GM18519 (cell line): ENCODE data around the gene DYRK1A.

Experiments
- ATAC-seq: cut with Tn5 transposase; IDR thresholded peaks from one replicate; pipeline ENCODE4 v1.9.1; 2021; ENCODE audit warnings: mild to moderate bottlenecking, moderate library complexity; ENCODE audit not compliant: unreplicated experiment, low FRiP score

The DYRK1A gene

DNA sequence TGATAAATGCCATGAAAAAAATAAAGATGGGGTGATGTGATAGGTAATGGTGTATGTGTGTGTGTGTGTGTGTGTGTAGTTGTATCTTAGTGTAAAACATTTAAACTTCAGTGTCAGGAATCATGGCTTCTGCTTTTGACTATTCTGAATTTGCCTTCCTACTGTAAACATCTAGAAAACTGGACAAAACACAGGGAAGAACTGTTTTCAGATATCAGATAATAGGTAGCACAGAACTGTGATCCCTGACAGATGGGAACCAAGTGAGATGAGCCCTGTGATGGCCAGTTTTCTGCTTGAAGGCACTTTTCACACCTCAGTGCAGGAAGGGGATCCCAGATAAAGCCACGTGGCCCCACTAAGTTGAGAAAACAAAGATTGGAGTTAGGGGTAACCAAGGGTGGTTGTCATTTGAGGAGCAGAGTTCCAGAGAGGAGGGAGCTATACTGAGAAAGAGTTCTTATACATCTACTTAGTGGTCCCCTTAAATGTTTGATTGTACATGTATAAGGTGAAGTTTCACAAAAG lies 17.3 kb downstream of the DYRK1A start:
- ATAC-seq, result no peak

DNA sequence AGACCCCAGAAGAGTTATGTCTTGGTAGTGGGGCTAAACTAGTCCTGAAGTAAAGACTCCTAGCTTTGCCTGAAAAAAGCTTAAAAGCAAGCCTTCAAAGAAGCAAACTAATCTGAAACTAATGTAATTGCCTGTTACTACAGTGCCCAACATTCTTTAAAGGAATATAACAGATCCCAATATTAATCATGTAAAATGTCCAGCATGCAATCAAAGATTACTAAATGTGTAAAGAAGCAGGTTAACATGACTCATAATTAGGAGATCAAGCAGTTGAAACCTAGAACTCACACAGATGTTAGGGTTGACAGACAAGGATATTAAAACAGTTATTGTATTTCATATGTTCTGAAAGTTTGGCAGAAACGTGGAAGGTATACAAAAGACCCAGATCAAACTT lies 17.8 kb downstream of the DYRK1A start:
- ATAC-seq, result no peak

DNA sequence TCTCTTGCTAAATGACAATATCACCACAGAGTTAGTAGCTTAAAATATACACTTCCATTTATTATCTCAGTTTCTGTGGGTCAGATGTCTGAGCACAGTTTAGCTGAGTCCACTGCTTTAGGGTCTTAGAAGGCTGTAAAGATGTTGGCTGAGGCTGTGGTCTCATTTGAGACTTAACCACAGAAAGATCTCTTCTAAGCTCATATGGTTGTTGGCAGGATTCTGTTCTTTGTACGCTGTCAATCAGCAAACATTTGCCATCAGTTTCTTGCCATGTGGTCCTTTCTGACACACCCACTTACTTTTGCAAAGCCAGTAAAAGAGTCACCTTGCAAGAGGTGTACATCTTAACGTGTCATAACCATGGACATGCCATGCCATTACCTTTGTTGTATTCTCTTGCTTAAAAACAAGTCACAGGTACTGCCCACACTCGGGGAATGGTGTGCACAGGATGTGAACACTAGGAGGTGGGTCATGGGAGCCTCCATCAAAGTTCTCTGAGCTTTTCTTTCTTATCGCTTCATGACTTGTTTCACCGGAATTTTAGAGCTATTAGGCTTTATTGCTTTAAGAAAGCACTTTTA lies 18.7 kb downstream of the DYRK1A start:
- no peak for ATAC-seq

- ATAC-seq, result no peak
These were observed 19.6 kb downstream of the DYRK1A start for GRCh38 chr21:37386151-37386550.

DNA sequence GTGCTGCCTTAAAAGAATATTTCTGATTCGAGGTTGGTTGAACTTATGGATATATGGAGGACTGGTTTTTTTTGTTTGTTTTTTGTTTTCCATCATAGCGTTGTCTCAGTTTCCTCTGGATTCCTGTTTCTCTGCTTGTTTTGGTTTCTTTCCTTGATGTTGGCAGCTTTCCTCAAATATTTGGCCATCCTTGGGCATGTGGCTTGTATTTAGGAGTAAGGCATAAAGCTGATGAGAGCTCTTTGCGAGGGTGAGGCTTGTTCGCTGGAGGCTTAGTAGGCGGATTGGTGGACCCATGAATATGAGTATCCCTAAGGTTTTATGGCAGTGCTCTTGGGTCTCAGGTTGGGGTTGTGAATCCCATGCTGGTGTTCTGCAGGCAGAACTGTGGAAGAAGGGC lies 22.9 kb downstream of the DYRK1A start:
- ATAC-seq, result no peak

DNA sequence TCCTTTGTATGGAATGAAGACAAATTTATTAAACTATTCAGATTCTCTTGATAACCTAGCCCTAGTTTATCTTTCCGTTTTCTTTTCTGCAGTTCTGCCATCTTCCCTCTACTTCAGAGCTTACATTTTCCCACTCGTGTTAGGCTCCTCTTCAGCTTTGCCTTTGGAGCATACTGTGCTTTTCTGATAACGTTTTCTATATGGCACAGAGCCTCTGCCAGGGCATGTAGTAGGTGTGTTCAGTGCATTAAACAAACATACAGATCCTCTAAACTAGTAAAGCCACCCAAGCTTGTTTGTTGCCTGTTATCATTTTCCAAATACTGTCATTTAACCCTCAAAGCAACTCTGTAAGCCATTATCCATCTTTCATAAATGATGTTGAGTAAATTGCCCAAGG lies 25.1 kb downstream of the DYRK1A start:
- no peak for ATAC-seq

GRCh38 chr21:37392441-37392840 lies 25.9 kb downstream of the DYRK1A start:
- ATAC-seq, result no peak

DNA sequence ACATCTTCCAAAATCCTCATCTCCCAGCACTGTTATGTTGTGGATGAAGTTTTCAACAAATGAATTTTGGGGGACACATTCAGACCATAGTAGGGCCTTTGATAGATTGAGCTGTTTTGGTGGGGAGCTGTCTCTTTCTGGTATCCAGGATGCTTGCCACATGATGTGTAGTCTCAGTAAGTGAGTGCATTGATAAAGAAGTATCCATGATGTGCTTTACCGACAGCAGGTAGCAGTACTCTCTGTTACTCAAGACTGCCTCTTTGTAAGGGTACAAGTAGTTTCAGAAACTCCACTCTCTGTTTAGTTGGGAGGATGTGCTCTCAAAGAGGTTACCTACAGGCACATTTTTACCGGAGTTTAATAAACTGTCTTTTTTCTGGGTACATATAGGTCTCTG lies 26.5 kb downstream of the DYRK1A start:
- ATAC-seq, result no peak

DNA sequence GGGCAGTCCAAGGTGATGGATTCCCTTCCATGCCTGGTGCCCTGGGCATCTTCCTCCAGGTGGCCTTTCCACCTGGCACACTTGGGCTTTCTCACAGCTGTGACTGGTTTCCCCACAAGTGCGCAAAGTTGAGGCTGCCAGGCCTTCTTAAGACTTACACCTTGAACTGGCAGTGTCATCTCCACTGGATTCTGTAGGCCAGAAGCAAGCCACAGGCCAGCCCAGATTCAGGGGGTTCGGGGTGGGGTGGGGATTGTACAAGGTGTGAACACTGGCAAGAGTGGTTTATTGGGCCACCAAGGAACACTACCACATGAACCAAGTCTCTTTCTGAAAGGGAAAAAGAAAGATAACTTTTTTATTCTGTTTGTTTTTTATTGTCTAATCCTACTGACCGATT lies 27.2 kb downstream of the DYRK1A start:
- no peak for ATAC-seq

DNA sequence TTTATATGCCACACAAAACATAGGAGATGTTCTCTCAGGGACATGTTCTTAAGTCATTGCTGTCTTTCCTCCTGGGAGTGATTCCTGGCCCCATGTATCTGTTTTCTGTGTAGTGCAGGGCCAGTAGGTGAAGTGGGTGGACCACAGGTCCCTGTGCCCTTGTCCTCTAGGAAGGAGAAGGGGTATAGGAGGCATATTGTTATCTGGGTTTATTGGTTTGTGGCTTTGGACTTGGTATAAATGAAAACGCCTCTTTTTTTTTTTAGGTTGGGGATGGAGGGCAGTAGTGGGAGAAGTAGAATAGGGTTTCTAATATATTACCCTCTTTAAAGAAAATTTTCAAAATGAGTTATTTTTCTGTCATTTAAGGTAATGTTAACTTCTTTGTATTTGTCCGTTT lies 29.4 kb downstream of the DYRK1A start:
- ATAC-seq, result no peak

- no peak for ATAC-seq
These were observed 30.3 kb downstream of the DYRK1A start for GRCh38 chr21:37396855-37397254.

GRCh38 chr21:37398697-37399096 lies 32.1 kb downstream of the DYRK1A start:
- ATAC-seq, result no peak

GRCh38 chr21:37402251-37402867 lies 35.8 kb downstream of the DYRK1A start:
- no peak for ATAC-seq

- ATAC-seq, result no peak
These were observed 39.1 kb downstream of the DYRK1A start for GRCh38 chr21:37405629-37406028.

DNA sequence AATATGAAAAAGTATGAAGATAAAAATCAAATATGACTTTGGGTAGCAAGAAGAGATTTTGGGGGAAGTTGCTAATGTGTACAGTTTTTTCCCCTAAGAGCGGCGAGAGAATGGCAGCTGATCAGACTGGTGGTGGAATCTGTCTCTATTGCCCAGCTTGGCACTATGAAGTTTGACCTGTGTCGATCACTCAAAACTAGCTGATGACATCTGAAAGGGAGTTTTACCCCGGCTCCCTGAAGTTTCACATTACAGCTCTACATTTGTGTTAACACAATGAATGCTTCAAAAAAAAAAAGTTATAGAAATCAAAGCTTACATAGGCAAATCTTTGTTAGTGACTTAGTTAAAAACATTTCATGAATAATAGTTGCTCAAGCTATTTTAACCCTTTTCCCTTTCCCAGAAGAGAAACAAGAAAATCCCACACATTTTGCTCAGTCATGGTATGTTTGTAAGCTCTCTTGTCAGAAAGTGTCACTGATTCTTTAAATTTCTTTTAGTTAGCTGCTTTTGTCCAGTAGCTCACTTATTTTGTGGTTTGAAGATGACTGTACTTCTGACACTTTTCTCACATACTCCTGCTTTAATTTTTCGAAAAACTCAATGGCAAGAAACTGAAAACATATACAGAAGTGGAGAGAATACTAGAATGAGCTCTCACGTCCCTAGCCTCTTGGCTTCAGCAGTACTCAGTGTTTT lies 41.3 kb downstream of the DYRK1A start:
- no peak for ATAC-seq

DNA sequence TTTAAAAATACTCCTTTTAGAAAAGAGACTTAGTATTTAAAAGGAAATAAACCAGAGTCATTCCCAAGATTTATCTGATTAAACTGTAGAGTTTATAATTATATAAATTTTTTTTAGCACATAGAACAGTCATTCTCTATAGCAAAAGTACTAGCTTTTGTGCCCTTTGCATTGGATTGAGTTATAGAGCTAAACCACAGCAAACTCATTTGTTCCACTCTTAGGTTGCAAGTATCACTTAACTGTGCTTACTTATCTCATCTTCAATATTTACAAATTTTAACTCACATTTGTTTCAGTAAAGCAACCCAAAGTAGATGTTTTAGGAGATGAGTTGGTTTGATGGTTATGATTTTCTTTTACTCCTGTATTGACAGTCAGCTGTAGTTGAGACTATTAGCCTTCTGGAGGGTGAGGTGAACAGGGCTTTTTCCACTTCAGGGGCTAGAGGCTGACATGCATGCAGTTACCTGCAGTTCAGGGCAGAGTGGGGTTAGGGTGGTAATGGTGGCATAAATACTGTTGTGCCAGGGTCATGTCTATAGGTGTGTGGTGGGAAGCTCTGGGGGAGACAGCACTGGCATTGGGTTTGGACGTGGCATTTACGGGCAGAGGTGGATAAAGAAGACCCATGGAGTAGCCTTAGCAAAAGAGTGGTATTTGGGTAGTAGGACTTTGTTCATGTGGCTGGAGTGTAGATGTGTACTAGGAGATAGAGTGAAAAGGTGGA lies 42.1 kb downstream of the DYRK1A start:
- no peak for ATAC-seq

- no peak for ATAC-seq
These were observed 44.1 kb downstream of the DYRK1A start for GRCh38 chr21:37410639-37411038.

- no peak for ATAC-seq
These were observed 46.2 kb downstream of the DYRK1A start for GRCh38 chr21:37412603-37413360.

GRCh38 chr21:37413553-37414291 lies 47.1 kb downstream of the DYRK1A start:
- ATAC-seq, result no peak
